ENCODE results near the gene SRPK2. TPM values are rescaled to one million over a fixed set of nuclear protein-coding genes. Genes with fewer than 3 reads are reported as not detected.

Gene SRPK2
- total RNA-seq, 1 donor from 2014 or later, result 26.7 TPM

GRCh38 chr7:105086850-105087249 lies 301.9 kb downstream of the SRPK2 start:
- no peak for DNase-seq (ENCODE audit: low read depth)
- H3K4me3 ChIP-seq (ENCODE audit: low read depth, low read length), result no peak overlapping the region
- TF ChIP-seq, protein P1, sequence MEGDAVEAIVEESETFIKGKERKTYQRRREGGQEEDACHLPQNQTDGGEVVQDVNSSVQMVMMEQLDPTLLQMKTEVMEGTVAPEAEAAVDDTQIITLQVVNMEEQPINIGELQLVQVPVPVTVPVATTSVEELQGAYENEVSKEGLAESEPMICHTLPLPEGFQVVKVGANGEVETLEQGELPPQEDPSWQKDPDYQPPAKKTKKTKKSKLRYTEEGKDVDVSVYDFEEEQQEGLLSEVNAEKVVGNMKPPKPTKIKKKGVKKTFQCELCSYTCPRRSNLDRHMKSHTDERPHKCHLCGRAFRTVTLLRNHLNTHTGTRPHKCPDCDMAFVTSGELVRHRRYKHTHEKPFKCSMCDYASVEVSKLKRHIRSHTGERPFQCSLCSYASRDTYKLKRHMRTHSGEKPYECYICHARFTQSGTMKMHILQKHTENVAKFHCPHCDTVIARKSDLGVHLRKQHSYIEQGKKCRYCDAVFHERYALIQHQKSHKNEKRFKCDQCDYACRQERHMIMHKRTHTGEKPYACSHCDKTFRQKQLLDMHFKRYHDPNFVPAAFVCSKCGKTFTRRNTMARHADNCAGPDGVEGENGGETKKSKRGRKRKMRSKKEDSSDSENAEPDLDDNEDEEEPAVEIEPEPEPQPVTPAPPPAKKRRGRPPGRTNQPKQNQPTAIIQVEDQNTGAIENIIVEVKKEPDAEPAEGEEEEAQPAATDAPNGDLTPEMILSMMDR (conservative IDR thresholded peaks at IDR 0.05; ENCODE audit: low read depth, low read length), result no peak

- no peak overlapping the region for H3K4me3 ChIP-seq (ENCODE audit: low read depth, low read length)
- TF ChIP-seq, protein P1 (conservative IDR thresholded peaks at IDR 0.05; ENCODE audit: low read depth, low read length), result no peak
Measured at GRCh38 chr7:105084581-105084980, 304.1 kb downstream of the SRPK2 start.

DNA sequence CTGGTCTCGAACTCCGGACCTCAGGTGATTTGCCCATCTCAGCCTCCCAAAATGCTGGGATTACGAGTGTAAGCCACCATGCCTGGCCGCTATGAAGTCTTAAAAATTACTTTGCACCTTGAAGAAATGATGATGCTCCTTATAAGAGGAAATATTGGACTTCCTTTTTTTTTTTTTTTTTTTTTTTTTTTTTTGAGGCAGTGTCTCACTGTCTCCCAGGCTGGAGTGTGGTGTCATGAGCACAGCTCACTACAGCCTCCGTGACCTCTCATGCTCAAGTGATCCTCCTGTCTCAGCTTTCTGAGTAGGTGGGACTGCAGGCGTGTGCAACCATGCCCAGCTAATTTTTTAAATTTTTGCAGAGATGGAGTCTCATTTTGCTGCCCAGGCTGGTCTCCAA lies 309.4 kb downstream of the SRPK2 start:
- TF ChIP-seq, protein P1 (conservative IDR thresholded peaks at IDR 0.05; ENCODE audit: low read depth, low read length), result no peak
- H3K4me3 ChIP-seq (ENCODE audit: low read depth, low read length), result no peak overlapping the region
- DNase-seq (ENCODE audit: low read depth), result no peak

More at GRCh38 chr7:105084581-105084980, 304.1 kb downstream of the SRPK2 start:
- DNase-seq (ENCODE audit: low read depth), result no peak

DNA sequence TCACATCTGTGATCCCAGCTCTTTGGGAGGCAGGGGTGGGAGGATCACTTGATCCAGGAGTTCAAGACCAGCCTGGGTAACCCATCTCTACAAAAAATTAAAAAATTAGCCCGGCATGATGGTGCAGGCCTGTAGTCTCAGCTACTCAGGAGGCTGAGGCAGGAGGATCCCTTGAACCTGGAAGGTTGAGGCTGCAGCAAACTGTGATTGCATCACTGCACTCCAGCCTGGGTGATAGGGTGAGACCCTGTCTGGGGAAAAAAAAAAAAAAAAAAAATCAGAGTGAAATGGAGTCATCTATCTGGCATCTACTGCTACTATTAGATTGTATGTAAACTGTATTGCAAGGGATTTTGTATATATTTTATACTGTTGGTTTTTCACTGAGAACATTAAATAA lies 315.6 kb downstream of the SRPK2 start:
- DNase-seq (ENCODE audit: low read depth), result no peak
- H3K4me3 ChIP-seq (ENCODE audit: low read depth, low read length), result no peak overlapping the region
- TF ChIP-seq, protein P1 (conservative IDR thresholded peaks at IDR 0.05; ENCODE audit: low read depth, low read length), result no peak

DNA sequence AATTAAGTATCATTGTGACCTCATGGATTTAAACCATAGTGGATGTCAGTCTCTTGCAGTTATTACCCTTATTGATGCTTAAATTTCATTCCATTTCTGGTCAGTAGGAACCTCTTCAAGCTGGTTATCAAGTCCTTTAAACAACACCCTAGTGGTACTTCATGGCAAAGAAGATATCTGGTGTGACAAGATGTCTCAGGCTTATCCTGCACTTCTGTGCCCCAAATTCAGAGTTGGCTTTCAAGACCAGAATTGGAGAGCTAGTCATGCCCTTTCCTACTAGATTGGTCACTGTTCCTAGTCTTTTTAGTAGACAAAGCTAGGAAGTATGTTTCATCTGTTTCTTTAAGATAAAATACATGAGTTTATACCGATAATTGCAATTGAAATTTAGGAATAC lies 319.8 kb downstream of the SRPK2 start:
- no peak overlapping the region for H3K4me3 ChIP-seq (ENCODE audit: low read depth, low read length)
- DNase-seq (ENCODE audit: low read depth), result no peak
- TF ChIP-seq, protein P1 (conservative IDR thresholded peaks at IDR 0.05; ENCODE audit: low read depth, low read length), result no peak

- TF ChIP-seq, protein P1 (conservative IDR thresholded peaks at IDR 0.05; ENCODE audit: low read depth, low read length), result no peak
- no peak overlapping the region for H3K4me3 ChIP-seq (ENCODE audit: low read depth, low read length)
Measured at GRCh38 chr7:105067691-105068090, 321.0 kb downstream of the SRPK2 start.

More at GRCh38 chr7:105067691-105068090, 321.0 kb downstream of the SRPK2 start:
- DNase-seq (ENCODE audit: low read depth), result no peak

Other genes starting within 250 kb of the SRPK2 start
- 28.3 and 30.2 TPM in 2 replicates for gene PUS7, start 133.3 kb upstream of the SRPK2 start, total RNA-seq
- 13.5 and 27.1 TPM in 2 replicates for gene RINT1, start 143.3 kb upstream of the SRPK2 start, total RNA-seq
- gene EFCAB10, start 192.6 kb upstream of the SRPK2 start, total RNA-seq, result 0.07 TPM in 1 of 2 replicates, not detected in the other

All from epithelial cell of proximal tubule (primary cell).